ENCODE measurements around the gene ANKS1B.

GRCh38 chr12:98741556-98742265 is 1243.0 kb downstream of the ANKS1B start:
- TF ChIP-seq CTCF (IDR thresholded peaks at IDR 0.05) (no peak), POLR2AphosphoS5 (IDR thresholded peaks at IDR 0.05) (no peak), POLR2A (IDR thresholded peaks at IDR 0.05) (no peak), EP300 (IDR thresholded peaks at IDR 0.05) (no peak)
